ENCODE data around the gene AP1S1.
"Not testable (repeated sequence)": the region's sequence is repeated elsewhere in the genome, so short reads cannot be mapped to it uniquely, and the experiment has no call there.

Gene AP1S1

GRCh38 chr7:101153969-101154692 is at the start of gene AP1S1:
TSS of gene AP1S1 (plus strand) at chr7:101154476. CDS start at chr7:101154515, 39 bp downstream.
- Histone ChIP-seq H3K4me1 (ENCODE audit: insufficient read depth, low read length, severe bottlenecking) (peaks cover 26% of the 10 kb centered on the region), H3K9me2 (ENCODE audit: low read depth, low read length) (no peaks in the 10 kb centered on the region), H3K4me3 (ENCODE audit: low read depth, low read length, poor library complexity, severe bottlenecking) (peak within 1 kb of the TSS; percentile 79), H2AFZ (ENCODE audit: low read length) (no peak within 1 kb of the TSS), H3K36me3 (ENCODE audit: insufficient read depth, low read length) (peaks cover 12% of the 10 kb centered on the region; the same call in 1 of the 2 replicates), H3K4me2 (ENCODE audit: low read length) (peak within 1 kb of the TSS; percentile 84), H3F3A (ENCODE audit: insufficient read depth, low read length) (no peaks in the 10 kb centered on the region), H4K20me1 (ENCODE audit: insufficient read depth, low read length) (no peaks in the 10 kb centered on the region), H3K9ac (ENCODE audit: low read length) (peak within 1 kb of the TSS; percentile 77), H3K27me3 (ENCODE audit: insufficient read depth, low read length) (no peaks in the 10 kb centered on the region), H3K79me2 (ENCODE audit: insufficient read depth, low read length) (0 out of 2 replicates have a peak, but pooled peaks cover 4% of the 10 kb centered on the region), H3K9me3 (ENCODE audit: low read length) (no peaks in the 10 kb centered on the region), H3K27ac (ENCODE audit: low read depth, low read length, poor library complexity, severe bottlenecking) (peak within 1 kb of the TSS; percentile 6)
- TF ChIP-seq EZH2 (IDR thresholded peaks at IDR 0.05; ENCODE audit: borderline replicate concordance, low read length): no peak
- TF ChIP-seq CTCF (IDR thresholded peaks at IDR 0.05; ENCODE audit: low read length): no peak

GRCh38 chr7:101104799-101105198 is 49.5 kb upstream of the AP1S1 start:
- Histone ChIP-seq H3K79me2 (ENCODE audit: insufficient read depth, low read length) (no peaks in the 10 kb centered on the region), H2AFZ (ENCODE audit: low read length) (no peak overlapping the region), H3K27ac (ENCODE audit: low read depth, low read length, poor library complexity, severe bottlenecking) (no peak overlapping the region), H3F3A (ENCODE audit: insufficient read depth, low read length) (no peaks in the 10 kb centered on the region), H3K9me2 (ENCODE audit: low read depth, low read length) (no peaks in the 10 kb centered on the region), H3K27me3 (ENCODE audit: insufficient read depth, low read length) (peaks cover 9% of the 10 kb centered on the region; the same call in 1 of the 2 replicates), H3K36me3 (ENCODE audit: insufficient read depth, low read length) (no peaks in the 10 kb centered on the region), H3K4me2 (ENCODE audit: low read length) (no peak overlapping the region), H4K20me1 (ENCODE audit: insufficient read depth, low read length) (no peaks in the 10 kb centered on the region), H3K9me3 (ENCODE audit: low read length) (no peaks in the 10 kb centered on the region), H3K4me3 (ENCODE audit: low read depth, low read length, poor library complexity, severe bottlenecking) (no peak overlapping the region), H3K9ac (ENCODE audit: low read length) (no peak overlapping the region), H3K4me1 (ENCODE audit: insufficient read depth, low read length, severe bottlenecking) (no peaks in the 10 kb centered on the region)
- TF ChIP-seq EZH2 (IDR thresholded peaks at IDR 0.05; ENCODE audit: borderline replicate concordance, low read length): no peak

GRCh38 chr7:101105248-101105647 is 49.0 kb upstream of the AP1S1 start:
- not testable (repeated sequence) for H3K27ac ChIP-seq (ENCODE audit: low read depth, low read length, poor library complexity, severe bottlenecking); H3K4me2 ChIP-seq (ENCODE audit: low read length); H3K27me3 ChIP-seq (ENCODE audit: insufficient read depth, low read length); H3K4me1 ChIP-seq (ENCODE audit: insufficient read depth, low read length, severe bottlenecking); H4K20me1 ChIP-seq (ENCODE audit: insufficient read depth, low read length); H3K4me3 ChIP-seq (ENCODE audit: low read depth, low read length, poor library complexity, severe bottlenecking); H2AFZ ChIP-seq (ENCODE audit: low read length); H3F3A ChIP-seq (ENCODE audit: insufficient read depth, low read length); H3K9ac ChIP-seq (ENCODE audit: low read length); H3K36me3 ChIP-seq (ENCODE audit: insufficient read depth, low read length); H3K79me2 ChIP-seq (ENCODE audit: insufficient read depth, low read length); H3K9me2 ChIP-seq (ENCODE audit: low read depth, low read length); H3K9me3 ChIP-seq (ENCODE audit: low read length)

GRCh38 chr7:101106386-101106785 is 47.9 kb upstream of the AP1S1 start:
- Histone ChIP-seq H3K36me3 (ENCODE audit: insufficient read depth, low read length) (no peaks in the 10 kb centered on the region), H2AFZ (ENCODE audit: low read length) (no peak overlapping the region), H3K27ac (ENCODE audit: low read depth, low read length, poor library complexity, severe bottlenecking) (no peak overlapping the region), H3K4me1 (ENCODE audit: insufficient read depth, low read length, severe bottlenecking) (no peaks in the 10 kb centered on the region), H3K4me2 (ENCODE audit: low read length) (no peak overlapping the region), H4K20me1 (ENCODE audit: insufficient read depth, low read length) (no peaks in the 10 kb centered on the region), H3K4me3 (ENCODE audit: low read depth, low read length, poor library complexity, severe bottlenecking) (no peak overlapping the region), H3K9ac (ENCODE audit: low read length) (no peak overlapping the region), H3K79me2 (ENCODE audit: insufficient read depth, low read length) (no peaks in the 10 kb centered on the region), H3K27me3 (ENCODE audit: insufficient read depth, low read length) (peaks cover 5% of the 10 kb centered on the region; the same call in 1 of the 2 replicates), H3K9me3 (ENCODE audit: low read length) (no peaks in the 10 kb centered on the region), H3K9me2 (ENCODE audit: low read depth, low read length) (no peaks in the 10 kb centered on the region), H3F3A (ENCODE audit: insufficient read depth, low read length) (no peaks in the 10 kb centered on the region)
- no peak for TF ChIP-seq CTCF (IDR thresholded peaks at IDR 0.05; ENCODE audit: low read length)

All from OCI-LY1 (cell line).